ENCODE measurements around the gene CHGA.

DNA sequence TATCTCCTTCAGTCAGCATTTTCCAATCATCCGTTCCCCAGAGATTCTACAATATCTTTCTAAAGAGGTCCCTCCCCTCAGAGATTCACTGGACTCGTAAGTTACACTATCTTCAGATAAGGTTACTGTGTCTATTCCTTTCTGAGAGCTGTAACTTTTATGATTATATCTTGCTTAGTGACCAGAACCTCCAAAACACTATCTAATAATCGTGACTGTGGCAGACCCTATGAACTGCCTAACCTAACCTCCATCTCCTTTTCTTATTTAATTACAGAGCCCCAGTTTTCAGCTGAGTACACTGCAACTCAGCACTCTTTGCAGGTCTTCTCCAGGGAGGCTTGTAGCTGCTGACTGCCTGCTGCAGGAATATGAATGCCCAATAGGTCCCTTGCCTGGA lies 38.5 kb upstream of the CHGA start:
- TF ChIP-seq ZNF570 (CRISPR knock-in tag; IDR thresholded peaks at IDR 0.05; ENCODE audit: borderline replicate concordance), result no peak
- TF ChIP-seq, protein P1, sequence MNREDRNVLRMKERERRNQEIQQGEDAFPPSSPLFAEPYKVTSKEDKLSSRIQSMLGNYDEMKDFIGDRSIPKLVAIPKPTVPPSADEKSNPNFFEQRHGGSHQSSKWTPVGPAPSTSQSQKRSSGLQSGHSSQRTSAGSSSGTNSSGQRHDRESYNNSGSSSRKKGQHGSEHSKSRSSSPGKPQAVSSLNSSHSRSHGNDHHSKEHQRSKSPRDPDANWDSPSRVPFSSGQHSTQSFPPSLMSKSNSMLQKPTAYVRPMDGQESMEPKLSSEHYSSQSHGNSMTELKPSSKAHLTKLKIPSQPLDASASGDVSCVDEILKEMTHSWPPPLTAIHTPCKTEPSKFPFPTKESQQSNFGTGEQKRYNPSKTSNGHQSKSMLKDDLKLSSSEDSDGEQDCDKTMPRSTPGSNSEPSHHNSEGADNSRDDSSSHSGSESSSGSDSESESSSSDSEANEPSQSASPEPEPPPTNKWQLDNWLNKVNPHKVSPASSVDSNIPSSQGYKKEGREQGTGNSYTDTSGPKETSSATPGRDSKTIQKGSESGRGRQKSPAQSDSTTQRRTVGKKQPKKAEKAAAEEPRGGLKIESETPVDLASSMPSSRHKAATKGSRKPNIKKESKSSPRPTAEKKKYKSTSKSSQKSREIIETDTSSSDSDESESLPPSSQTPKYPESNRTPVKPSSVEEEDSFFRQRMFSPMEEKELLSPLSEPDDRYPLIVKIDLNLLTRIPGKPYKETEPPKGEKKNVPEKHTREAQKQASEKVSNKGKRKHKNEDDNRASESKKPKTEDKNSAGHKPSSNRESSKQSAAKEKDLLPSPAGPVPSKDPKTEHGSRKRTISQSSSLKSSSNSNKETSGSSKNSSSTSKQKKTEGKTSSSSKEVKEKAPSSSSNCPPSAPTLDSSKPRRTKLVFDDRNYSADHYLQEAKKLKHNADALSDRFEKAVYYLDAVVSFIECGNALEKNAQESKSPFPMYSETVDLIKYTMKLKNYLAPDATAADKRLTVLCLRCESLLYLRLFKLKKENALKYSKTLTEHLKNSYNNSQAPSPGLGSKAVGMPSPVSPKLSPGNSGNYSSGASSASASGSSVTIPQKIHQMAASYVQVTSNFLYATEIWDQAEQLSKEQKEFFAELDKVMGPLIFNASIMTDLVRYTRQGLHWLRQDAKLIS (CRISPR knock-in tag; IDR thresholded peaks at IDR 0.05), result no peak
- no peak for TF ChIP-seq KDM2A (CRISPR knock-in tag; IDR thresholded peaks at IDR 0.05; ENCODE audit: borderline replicate concordance, low read depth)
- no peak for TF ChIP-seq MTA3 (CRISPR knock-in tag; IDR thresholded peaks at IDR 0.05)
- no peak for TF ChIP-seq GABPA (IDR thresholded peaks at IDR 0.05; ENCODE audit: low read depth, low read length)
- no peak for TF ChIP-seq GABPA (CRISPR knock-in tag; IDR thresholded peaks at IDR 0.05; ENCODE audit: low read depth)
- no peak for TF ChIP-seq CEBPB (IDR thresholded peaks at IDR 0.05; ENCODE audit: borderline replicate concordance, low read depth, low read length)
- no peak for TF ChIP-seq HNF4G (IDR thresholded peaks at IDR 0.05; ENCODE audit: borderline replicate concordance, low read depth, low read length)
- TF ChIP-seq HNF4G (CRISPR knock-in tag; IDR thresholded peaks at IDR 0.05; ENCODE audit: borderline replicate concordance, low read depth), result no peak
- TF ChIP-seq CBFB (CRISPR knock-in tag; IDR thresholded peaks at IDR 0.05), result no peak
- no peak for TF ChIP-seq NR2F2 (IDR thresholded peaks at IDR 0.05; ENCODE audit: borderline replicate concordance, low read depth)
- no peak for TF ChIP-seq ESRRA (CRISPR knock-in tag; IDR thresholded peaks at IDR 0.05; ENCODE audit: low read depth)
- TF ChIP-seq, protein P2, sequence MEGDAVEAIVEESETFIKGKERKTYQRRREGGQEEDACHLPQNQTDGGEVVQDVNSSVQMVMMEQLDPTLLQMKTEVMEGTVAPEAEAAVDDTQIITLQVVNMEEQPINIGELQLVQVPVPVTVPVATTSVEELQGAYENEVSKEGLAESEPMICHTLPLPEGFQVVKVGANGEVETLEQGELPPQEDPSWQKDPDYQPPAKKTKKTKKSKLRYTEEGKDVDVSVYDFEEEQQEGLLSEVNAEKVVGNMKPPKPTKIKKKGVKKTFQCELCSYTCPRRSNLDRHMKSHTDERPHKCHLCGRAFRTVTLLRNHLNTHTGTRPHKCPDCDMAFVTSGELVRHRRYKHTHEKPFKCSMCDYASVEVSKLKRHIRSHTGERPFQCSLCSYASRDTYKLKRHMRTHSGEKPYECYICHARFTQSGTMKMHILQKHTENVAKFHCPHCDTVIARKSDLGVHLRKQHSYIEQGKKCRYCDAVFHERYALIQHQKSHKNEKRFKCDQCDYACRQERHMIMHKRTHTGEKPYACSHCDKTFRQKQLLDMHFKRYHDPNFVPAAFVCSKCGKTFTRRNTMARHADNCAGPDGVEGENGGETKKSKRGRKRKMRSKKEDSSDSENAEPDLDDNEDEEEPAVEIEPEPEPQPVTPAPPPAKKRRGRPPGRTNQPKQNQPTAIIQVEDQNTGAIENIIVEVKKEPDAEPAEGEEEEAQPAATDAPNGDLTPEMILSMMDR (CRISPR knock-in tag; IDR thresholded peaks at IDR 0.05), result no peak
- no peak for TF ChIP-seq POLR2A (IDR thresholded peaks at IDR 0.05; ENCODE audit: insufficient read depth in 1 of 2, low read depth in 2 of 2, low read length in 2 of 2)
- TF ChIP-seq HDAC6 (IDR thresholded peaks at IDR 0.05; ENCODE audit: low read depth, low read length), result no peak
- no peak for TF ChIP-seq FOSL2 (CRISPR knock-in tag; IDR thresholded peaks at IDR 0.05)
